ENCODE measurements around the gene KCTD17. TPM values are rescaled to one million over a fixed set of nuclear protein-coding genes. Genes with fewer than 3 reads are reported as not detected.

The KCTD17 gene
- total and polyA plus RNA-seq, 2 of the 13 experiments (the other 11 are each of a cell fraction or from before 2014, with no cell fraction given): 5.3 to 11.7 TPM

DNA sequence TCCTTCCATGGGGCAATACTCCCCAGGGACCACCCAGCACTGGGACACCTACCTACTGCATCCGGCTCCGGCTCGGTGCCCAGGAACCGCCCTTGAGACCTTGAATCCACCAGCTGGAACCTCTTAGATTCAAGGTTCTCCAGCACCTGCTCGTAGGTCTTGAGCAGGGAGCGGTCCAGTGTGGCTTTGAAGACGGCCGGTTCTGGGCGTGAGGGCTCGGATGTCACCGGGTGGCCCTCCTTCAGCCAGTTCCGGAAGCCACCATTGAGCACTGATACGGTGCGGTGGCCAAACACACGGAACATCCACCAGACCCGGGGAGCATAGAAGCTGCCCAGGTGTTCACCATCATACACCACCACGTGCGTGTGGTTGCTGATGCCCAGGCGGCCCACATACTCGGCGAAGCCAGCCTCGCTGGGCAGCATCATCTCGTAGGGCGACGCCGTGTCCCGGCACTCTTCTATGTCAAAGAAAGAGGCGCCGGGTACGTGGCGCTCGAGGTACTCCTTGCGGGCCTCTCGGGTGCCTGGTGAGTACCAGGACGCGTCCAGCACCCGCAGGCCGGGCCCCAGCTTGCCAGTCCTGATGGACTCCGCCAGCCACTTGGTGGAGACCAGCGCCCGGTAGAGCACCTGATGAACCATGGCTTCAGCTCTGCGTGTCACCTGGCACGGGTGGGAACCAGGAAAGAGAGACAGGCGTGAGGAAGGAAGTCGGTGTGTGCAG is 33.3 kb upstream of the KCTD17 start (continued):
- TF ChIP-seq, protein P1, sequence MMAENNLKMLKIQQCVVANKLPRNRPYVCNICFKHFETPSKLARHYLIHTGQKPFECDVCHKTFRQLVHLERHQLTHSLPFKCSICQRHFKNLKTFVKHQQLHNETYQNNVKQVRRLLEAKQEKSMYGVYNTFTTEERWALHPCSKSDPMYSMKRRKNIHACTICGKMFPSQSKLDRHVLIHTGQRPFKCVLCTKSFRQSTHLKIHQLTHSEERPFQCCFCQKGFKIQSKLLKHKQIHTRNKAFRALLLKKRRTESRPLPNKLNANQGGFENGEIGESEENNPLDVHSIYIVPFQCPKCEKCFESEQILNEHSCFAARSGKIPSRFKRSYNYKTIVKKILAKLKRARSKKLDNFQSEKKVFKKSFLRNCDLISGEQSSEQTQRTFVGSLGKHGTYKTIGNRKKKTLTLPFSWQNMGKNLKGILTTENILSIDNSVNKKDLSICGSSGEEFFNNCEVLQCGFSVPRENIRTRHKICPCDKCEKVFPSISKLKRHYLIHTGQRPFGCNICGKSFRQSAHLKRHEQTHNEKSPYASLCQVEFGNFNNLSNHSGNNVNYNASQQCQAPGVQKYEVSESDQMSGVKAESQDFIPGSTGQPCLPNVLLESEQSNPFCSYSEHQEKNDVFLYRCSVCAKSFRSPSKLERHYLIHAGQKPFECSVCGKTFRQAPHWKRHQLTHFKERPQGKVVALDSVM (CRISPR knock-in tag; IDR thresholded peaks at IDR 0.05): no peak
- TF ChIP-seq AGO1 (IDR thresholded peaks at IDR 0.05; ENCODE audit: low read depth, low read length, poor library complexity, severe bottlenecking): no peak
- TF ChIP-seq, protein P2, sequence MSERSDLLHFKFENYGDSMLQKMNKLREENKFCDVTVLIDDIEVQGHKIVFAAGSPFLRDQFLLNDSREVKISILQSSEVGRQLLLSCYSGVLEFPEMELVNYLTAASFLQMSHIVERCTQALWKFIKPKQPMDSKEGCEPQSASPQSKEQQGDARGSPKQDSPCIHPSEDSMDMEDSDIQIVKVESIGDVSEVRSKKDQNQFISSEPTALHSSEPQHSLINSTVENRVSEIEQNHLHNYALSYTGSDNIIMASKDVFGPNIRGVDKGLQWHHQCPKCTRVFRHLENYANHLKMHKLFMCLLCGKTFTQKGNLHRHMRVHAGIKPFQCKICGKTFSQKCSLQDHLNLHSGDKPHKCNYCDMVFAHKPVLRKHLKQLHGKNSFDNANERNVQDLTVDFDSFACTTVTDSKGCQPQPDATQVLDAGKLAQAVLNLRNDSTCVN (CRISPR knock-in tag; IDR thresholded peaks at IDR 0.05; ENCODE audit: borderline replicate concordance): no peak
- TF ChIP-seq, protein P3, sequence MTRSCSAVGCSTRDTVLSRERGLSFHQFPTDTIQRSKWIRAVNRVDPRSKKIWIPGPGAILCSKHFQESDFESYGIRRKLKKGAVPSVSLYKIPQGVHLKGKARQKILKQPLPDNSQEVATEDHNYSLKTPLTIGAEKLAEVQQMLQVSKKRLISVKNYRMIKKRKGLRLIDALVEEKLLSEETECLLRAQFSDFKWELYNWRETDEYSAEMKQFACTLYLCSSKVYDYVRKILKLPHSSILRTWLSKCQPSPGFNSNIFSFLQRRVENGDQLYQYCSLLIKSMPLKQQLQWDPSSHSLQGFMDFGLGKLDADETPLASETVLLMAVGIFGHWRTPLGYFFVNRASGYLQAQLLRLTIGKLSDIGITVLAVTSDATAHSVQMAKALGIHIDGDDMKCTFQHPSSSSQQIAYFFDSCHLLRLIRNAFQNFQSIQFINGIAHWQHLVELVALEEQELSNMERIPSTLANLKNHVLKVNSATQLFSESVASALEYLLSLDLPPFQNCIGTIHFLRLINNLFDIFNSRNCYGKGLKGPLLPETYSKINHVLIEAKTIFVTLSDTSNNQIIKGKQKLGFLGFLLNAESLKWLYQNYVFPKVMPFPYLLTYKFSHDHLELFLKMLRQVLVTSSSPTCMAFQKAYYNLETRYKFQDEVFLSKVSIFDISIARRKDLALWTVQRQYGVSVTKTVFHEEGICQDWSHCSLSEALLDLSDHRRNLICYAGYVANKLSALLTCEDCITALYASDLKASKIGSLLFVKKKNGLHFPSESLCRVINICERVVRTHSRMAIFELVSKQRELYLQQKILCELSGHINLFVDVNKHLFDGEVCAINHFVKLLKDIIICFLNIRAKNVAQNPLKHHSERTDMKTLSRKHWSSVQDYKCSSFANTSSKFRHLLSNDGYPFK (CRISPR knock-in tag; IDR thresholded peaks at IDR 0.05; ENCODE audit: borderline replicate concordance): 0 out of 2 replicates have a peak, but pooled peaks have one; percentile 35
- no peak for TF ChIP-seq ZNF274 (CRISPR knock-in tag; IDR thresholded peaks at IDR 0.05)
- TF ChIP-seq ZNF782 (CRISPR knock-in tag; IDR thresholded peaks at IDR 0.05; ENCODE audit: borderline replicate concordance): no peak; the same call in 1 of the 2 replicates
- TF ChIP-seq ZMYM4 (CRISPR knock-in tag; IDR thresholded peaks at IDR 0.05): no peak
- TF ChIP-seq EED (CRISPR knock-in tag; IDR thresholded peaks at IDR 0.05): 0 out of 2 replicates have a peak, but pooled peaks have one; percentile 5
- TF ChIP-seq ZNF468 (CRISPR knock-in tag; IDR thresholded peaks at IDR 0.05): no peak
- TF ChIP-seq ZC3H13 (CRISPR knock-in tag; IDR thresholded peaks at IDR 0.05): peak; percentile 36; the same call in 1 of the 2 replicates
- no peak for TF ChIP-seq KAT2B (IDR thresholded peaks at IDR 0.05; ENCODE audit: borderline replicate concordance, low read depth, low read length)
- no peak for TF ChIP-seq ESRRA (CRISPR knock-in tag; IDR thresholded peaks at IDR 0.05; ENCODE audit: low read depth)
- no peak for TF ChIP-seq ZFX (CRISPR knock-in tag; IDR thresholded peaks at IDR 0.05; ENCODE audit: low read depth)
- no peak for TF ChIP-seq SOX13 (IDR thresholded peaks at IDR 0.05)
- 0 out of 4 replicates have a peak, but pooled peaks of 1 of the 2 experiments have one; percentile 3 for TF ChIP-seq SOX13 (CRISPR knock-in tag; conservative IDR thresholded peaks at IDR 0.05 in 1 of 2, IDR thresholded peaks at IDR 0.05 in 1 of 2)
- TF ChIP-seq ZNF331 (CRISPR knock-in tag; IDR thresholded peaks at IDR 0.05): no peak
- TF ChIP-seq CC2D1A (CRISPR knock-in tag; IDR thresholded peaks at IDR 0.05): no peak
- no peak for TF ChIP-seq ZNF180 (CRISPR knock-in tag; IDR thresholded peaks at IDR 0.05; ENCODE audit: borderline replicate concordance, low read depth)
- TF ChIP-seq, protein P4, sequence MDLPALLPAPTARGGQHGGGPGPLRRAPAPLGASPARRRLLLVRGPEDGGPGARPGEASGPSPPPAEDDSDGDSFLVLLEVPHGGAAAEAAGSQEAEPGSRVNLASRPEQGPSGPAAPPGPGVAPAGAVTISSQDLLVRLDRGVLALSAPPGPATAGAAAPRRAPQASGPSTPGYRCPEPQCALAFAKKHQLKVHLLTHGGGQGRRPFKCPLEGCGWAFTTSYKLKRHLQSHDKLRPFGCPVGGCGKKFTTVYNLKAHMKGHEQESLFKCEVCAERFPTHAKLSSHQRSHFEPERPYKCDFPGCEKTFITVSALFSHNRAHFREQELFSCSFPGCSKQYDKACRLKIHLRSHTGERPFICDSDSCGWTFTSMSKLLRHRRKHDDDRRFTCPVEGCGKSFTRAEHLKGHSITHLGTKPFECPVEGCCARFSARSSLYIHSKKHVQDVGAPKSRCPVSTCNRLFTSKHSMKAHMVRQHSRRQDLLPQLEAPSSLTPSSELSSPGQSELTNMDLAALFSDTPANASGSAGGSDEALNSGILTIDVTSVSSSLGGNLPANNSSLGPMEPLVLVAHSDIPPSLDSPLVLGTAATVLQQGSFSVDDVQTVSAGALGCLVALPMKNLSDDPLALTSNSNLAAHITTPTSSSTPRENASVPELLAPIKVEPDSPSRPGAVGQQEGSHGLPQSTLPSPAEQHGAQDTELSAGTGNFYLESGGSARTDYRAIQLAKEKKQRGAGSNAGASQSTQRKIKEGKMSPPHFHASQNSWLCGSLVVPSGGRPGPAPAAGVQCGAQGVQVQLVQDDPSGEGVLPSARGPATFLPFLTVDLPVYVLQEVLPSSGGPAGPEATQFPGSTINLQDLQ (CRISPR knock-in tag; IDR thresholded peaks at IDR 0.05): no peak
